ENCODE measurements around the gene DESI2.

DNA sequence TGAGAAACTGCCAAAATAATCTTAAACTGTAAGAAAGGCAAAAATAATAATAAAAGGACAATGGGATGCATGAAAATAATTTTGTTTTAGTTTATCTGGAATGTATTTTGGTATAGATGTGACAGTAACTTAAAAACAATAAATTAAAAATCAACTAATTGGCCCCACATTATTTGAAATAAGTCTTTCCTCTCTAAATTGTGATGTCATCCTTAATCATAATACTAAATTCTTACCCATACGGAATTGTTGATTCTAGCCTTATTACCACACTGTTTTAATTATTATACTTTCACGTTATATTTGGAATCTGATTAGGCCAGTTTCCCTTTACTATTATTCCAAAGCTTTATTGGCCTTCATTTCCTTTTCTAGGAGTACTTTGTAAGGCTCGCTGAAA, 7.7 kb downstream of the DESI2 start:
- TF ChIP-seq EZH2 (IDR thresholded peaks at IDR 0.05), result no peak
- TF ChIP-seq SIN3A (IDR thresholded peaks at IDR 0.05; ENCODE audit: low read depth), result no peak
- TF ChIP-seq, protein P1, sequence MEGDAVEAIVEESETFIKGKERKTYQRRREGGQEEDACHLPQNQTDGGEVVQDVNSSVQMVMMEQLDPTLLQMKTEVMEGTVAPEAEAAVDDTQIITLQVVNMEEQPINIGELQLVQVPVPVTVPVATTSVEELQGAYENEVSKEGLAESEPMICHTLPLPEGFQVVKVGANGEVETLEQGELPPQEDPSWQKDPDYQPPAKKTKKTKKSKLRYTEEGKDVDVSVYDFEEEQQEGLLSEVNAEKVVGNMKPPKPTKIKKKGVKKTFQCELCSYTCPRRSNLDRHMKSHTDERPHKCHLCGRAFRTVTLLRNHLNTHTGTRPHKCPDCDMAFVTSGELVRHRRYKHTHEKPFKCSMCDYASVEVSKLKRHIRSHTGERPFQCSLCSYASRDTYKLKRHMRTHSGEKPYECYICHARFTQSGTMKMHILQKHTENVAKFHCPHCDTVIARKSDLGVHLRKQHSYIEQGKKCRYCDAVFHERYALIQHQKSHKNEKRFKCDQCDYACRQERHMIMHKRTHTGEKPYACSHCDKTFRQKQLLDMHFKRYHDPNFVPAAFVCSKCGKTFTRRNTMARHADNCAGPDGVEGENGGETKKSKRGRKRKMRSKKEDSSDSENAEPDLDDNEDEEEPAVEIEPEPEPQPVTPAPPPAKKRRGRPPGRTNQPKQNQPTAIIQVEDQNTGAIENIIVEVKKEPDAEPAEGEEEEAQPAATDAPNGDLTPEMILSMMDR (IDR thresholded peaks at IDR 0.05 in 2 of 3, conservative IDR thresholded peaks at IDR 0.05 in 1 of 3; ENCODE audit: borderline replicate concordance in 1 of 3, insufficient read depth in 1 of 3, low read depth in 2 of 3, low read length in 2 of 3), result no peak
- TF ChIP-seq, protein P2, sequence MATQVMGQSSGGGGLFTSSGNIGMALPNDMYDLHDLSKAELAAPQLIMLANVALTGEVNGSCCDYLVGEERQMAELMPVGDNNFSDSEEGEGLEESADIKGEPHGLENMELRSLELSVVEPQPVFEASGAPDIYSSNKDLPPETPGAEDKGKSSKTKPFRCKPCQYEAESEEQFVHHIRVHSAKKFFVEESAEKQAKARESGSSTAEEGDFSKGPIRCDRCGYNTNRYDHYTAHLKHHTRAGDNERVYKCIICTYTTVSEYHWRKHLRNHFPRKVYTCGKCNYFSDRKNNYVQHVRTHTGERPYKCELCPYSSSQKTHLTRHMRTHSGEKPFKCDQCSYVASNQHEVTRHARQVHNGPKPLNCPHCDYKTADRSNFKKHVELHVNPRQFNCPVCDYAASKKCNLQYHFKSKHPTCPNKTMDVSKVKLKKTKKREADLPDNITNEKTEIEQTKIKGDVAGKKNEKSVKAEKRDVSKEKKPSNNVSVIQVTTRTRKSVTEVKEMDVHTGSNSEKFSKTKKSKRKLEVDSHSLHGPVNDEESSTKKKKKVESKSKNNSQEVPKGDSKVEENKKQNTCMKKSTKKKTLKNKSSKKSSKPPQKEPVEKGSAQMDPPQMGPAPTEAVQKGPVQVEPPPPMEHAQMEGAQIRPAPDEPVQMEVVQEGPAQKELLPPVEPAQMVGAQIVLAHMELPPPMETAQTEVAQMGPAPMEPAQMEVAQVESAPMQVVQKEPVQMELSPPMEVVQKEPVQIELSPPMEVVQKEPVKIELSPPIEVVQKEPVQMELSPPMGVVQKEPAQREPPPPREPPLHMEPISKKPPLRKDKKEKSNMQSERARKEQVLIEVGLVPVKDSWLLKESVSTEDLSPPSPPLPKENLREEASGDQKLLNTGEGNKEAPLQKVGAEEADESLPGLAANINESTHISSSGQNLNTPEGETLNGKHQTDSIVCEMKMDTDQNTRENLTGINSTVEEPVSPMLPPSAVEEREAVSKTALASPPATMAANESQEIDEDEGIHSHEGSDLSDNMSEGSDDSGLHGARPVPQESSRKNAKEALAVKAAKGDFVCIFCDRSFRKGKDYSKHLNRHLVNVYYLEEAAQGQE (IDR thresholded peaks at IDR 0.05; ENCODE audit: low read depth), result no peak
- no peak for TF ChIP-seq EZH2phosphoT487 (IDR thresholded peaks at IDR 0.05; ENCODE audit: borderline replicate concordance)
- TF ChIP-seq POLR2AphosphoS5 (IDR thresholded peaks at IDR 0.05; ENCODE audit: low read depth, low read length), result no peak
- no peak for TF ChIP-seq ZNF274 (IDR thresholded peaks at IDR 0.05; ENCODE audit: low read depth, low read length)
- TF ChIP-seq POLR2A (IDR thresholded peaks at IDR 0.05; ENCODE audit: borderline replicate concordance, extremely low read depth, insufficient read depth, insufficient read length), result no peak
- TF ChIP-seq ELF1 (IDR thresholded peaks at IDR 0.05; ENCODE audit: borderline replicate concordance, low read depth), result no peak

Measured in HCT116 (cell line).